CD4-positive, alpha-beta T cell treated with Interferon gamma for 1 hour (primary cell): ENCODE measurements around the gene TMC1.
"Not testable (repeated sequence)": the region's sequence is repeated elsewhere in the genome, so short reads cannot be mapped to it uniquely, and the experiment has no call there.

Source experiments
- DNase-seq: peaks from one replicate; pipeline ENCODE4 v3.0.0-alpha.2; 2020

TMC1 gene

DNA sequence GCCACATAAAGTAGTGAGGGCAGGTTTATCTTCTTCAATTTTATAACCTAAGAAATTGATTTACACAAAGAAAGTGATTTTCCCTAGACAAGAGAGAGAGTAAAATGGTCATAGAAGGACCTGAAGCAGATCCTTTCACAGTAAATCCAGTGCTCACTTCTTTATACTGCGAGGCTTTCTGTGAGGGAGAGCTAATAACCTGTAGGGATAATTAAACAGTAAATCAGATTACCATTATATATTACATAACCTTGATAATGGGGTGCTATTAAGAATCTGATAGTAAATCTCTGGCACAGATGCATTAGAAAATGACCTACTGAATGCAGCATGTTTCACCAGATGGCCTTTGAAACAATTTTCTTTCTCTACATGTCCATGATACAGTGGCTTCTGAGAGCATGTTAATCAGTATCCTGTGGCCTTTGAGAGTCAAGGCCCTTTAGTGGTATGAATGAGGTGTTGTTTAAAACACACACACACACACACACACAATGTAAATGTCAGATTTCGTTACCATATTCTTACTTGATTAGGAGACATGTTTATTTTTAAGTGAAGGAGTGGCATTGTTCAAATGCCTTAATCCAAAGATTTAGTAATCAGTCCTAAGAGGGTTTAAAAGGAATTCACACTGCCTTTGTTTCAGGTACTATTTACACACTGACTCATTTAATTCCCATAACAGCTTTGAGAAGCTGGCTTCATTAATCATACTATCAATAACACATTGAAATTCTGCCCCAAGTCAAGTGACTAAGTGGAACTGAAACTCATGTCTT lies 306.7 kb downstream of the TMC1 start:
- no peak for DNase-seq

DNA sequence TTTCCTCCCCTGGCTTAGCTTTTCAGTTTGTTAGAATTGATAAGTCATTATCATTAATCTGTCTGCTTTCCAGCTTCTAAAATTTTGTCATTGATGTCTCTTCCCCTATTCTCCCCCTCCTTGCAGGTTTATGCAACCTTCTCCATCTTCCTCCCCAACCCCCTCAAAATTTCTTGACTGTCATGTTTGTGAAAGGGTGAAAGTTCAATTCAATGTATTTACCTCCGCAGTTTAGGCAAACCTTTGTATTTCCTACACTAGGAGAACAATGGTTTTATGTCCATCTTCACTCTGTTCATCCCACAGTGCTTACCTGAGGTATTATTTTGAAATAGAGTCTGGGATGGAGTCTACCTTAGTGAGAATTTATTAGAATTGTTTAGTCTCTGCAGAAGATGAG lies 313.6 kb downstream of the TMC1 start:
- DNase-seq: no peak

DNA sequence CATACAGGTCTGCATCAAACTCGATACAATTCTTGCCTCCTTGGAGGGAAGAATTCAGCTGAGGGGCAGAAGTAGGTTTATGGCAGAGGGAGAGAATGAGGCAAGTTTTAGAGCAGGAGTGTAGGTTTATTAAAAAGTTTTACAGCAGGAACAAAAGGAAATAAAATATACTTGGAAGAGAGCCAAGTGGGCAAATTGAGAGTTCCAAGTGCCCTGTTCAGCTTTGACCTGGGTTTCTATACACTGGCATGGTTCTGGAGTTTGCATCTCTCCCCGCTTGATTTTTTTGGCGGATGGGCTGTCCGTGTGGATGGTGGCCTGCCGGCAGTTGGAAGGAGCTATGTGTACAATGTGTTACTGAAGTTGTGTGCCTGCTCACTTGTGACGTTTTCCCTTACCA lies 315.4 kb downstream of the TMC1 start:
- no peak for DNase-seq

DNA sequence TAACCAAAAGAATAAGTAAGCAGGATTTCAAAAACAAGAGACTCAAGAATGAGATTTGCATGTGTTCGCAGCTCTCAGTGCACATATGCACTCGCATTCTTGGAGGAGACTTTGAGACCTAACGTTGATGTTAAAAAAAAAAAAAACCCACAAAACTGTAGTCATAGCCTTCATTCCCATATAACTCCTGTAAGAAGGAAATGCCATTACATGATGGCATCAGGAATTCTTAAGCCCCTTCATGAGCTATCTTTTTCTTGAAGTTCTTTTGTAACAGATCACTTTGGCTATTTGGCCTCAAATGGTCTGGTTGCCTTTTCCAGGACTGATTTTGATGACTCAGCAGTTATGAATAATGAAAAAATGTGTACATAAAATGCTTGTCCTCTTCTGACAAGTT lies 317.7 kb downstream of the TMC1 start:
- DNase-seq: no peak

DNA sequence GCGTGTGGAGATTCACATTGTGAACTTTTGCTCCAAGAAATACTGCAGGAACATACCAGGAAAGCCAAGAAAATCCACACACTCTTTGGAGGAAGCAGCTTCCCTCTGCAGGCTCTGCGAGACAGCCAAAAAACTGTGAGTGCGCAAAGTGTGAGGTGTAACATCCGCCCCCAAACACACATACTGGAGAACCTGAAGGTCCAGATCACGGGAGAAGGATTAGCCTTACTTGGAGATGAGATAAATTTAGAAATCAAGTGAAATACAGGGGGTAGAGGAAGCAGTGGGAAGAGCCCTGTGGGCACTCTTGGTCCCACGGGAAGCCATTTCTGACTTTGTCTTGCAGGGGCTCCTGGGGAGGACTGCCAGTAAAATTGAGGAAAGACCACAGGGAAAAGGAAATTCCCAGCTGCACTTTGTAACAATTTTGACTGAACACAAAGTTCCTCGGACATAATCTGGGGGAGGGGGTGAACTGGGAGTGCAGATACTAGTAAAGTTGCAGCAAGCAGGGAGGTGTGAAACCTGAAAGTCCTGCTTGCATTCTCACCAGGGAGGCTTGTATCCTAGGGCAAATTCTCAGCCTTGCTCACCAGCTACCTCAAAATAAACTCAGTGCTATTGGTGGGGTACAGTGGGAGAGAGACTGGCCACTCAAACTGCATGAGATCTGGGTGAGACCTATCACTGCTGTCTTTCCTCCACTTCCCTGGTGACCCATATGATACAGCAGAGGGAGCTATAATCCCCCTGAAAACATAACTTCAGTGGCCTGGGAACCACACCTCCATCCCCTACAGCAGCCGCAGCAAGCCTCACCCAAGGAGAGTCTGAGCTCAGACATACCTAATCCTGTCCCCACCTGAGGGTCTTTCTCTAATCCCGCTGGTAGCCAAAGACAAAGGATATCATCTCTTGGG lies 322.4 kb downstream of the TMC1 start:
- DNase-seq: no peak

DNA sequence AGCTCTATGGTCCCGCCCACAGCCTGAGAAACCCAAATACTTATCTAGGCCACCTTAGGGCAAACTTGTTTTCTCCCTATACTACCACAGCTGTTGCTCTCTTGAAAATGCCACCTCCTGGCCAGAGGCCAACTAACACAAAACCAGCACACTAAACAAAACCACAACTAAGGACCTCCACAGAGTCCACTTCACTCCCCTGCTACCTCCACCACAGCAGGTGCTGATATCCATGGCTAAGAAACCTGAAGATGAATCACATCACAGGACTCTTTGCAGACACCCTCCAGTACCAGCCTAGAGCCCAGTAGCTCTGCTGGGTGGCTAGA lies 323.0 kb downstream of the TMC1 start:
- DNase-seq: no peak

DNA sequence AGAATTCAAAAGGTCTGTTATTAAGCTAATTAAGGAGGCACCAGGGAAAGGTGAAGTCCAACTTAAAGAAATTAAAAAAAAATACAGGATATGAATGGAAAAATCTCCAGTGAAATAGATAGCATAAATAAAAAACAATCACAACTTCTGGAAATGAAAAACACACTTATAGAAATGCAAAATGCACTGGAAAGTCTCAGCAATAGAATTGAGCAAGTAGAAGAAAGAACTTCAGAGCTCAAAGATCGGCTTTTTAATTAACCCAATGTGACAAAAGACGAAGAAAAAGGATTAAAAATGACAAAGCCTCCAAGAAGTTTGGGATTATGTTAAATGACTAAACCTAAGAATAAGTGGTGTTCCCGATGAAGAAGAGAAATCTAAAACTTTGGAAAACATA lies 323.6 kb downstream of the TMC1 start:
- not testable (repeated sequence) for DNase-seq

DNA sequence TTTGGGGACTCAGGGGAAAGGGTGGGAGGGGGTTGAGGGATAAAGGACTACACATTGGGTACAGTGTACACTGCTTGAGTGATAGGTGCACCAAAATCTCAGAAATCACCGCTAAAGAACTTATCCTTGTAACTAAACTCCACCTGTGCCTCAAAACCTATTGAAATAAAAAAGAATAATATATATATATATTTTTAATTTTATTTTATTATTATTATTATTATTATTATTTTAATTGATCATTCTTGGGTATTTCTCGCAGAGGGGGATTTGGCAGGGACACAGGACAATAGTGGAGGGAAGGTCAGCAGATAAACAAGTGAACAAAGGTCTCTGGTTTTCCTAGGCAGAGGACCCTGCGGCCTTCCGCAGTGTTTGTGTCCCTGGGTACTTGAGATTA lies 328.8 kb downstream of the TMC1 start:
- DNase-seq: not testable (repeated sequence)

DNA sequence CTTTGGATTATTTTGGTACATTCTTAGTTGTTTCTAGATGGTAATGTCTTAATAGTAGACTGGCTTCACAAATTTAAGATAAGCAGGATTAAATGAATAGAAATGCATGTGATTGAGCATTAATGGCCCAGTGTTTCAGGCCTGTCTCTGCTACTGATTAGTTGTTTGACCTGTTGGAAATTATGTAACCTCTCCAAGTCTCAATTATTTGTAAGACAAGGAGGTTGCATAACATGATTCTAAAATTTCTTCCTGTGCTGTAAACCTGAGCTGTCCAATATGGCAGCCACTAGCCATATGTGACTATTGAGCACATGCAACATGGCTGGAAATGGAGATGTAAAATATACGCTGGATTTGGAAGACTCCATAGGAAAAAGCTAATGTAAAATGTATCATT lies 333.9 kb downstream of the TMC1 start:
- no peak for DNase-seq

DNA sequence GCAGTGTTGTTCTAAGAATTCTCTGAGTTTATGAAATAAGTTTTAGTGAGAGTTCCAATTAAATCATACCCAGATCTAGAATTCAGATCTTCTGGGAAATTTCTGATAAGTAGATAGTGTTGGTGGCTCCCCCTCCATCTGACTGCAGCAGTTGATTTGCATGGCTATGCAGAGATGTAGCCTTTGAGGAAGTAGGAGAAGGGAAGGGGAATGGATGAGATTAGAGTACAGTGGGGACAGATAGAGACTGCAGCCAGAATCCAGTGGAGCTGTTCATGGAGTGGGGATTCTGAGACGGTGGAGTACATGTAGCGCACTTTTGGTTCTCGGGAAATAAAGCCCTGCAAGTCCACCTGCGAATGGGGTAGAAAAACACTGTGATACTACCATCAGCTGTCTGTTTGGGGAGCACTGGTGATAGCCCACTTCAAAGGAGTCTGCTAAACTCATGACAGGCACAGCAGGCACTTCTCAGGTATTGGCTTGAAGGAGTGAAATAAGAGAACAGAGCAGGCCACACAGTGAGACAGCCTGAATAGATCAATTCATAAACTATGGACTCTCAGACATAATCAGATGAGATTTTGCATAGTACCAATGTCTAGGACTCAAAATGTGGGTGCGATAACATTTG lies 334.6 kb downstream of the TMC1 start:
- DNase-seq: no peak

DNA sequence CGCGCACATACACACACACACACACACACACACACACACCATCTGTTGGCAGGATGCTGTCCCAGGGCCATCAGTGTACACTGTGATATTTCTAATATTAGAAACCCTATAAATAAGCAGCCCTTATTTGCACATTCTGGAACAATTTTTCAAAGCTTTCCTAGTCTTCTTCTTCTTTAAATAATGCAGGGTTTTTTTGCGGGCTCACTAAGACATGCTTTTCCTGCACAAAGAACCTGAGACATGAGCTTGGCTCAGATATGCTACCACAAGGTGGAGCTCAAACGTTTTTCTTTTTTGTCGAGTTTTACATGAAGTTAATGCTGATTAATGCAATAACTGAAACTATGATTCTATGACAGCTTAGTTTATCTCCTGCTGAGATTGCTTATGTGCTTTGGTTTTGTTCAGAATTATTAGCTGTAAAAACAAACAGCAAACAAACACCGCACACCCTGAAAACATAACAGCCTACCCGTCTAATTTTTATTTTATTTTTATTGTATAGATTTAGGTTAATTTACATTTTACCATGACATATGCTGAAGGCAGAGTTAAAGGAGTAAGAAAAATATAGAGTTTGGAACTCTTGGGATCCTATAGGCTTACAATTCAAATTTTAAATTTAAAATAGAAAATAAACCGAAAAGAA lies 335.7 kb downstream of the TMC1 start:
- DNase-seq: no peak

DNA sequence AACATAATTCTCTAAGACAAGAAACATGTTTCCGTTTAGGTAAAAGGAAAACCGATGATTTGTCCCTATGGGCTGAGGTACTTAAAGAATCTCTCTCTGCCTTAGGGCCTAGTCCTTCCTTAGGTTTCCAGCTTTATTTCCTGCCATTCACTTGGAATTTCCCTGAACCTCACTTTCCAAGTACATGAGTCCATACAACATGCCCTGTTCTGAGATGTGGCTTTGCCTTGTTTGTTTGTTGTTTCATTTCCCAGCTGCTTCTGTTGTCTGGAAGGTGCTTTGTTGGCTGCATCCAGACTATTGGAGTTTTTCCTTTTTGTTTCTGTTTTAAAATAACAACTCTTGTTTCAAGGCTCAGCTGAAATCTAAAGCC lies 336.2 kb downstream of the TMC1 start:
- DNase-seq: no peak

DNA sequence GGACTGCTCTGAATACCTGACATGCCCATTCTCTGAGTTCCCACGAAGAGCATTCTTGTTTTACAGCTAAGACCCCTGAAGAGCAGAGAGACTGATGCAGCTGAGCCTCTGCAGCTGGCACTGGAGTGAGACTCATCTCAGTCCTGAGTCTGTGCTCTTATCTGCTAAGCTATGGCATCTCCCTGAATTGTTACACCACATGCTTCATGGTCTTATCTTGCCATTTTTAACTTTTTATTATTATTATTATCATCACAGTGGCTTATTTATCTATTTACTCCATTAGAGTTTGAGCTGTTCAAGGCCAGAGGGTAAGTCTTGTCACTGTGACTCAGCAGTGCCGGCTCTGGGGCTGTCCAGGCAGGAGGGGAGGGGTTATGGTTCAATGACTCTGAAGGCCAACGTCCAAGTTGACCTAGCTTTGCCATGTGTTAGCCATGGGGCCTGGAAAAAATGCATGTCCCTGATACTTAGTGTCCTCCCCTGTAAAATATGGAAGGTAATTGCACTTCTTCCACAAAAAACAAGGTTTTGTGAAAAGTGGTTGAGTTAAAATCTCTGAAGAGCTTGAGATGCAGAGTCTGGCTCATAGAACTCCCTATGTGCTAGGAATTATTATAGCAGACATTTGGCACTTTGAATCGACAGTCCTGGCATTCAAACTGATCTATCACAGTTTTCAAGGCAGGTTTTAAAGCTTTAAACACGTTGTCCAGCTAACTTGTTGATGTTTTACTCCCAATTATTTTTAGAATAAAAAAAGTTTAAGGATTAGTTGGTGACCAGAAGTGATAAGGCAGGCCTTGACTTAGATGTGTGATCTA lies 336.9 kb downstream of the TMC1 start:
- DNase-seq: no peak

DNA sequence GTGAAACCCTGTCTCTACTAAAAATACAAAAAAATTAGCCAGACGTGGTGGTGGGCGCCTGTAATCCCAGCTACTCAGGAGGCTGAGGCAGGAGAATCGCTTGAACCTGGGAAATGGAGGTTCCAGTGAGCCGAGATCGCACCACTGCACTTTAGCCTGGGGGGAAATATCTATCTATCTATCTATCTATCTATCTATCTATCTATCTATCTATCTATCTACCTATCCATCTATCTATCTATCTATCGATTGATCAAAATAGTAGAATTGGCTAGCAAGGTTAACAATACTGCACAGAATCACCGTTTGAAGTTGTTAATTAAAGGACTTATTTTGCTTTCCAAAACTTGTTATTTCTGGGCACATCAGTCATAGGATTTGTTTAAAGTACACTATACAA lies 341.4 kb downstream of the TMC1 start:
- DNase-seq: not testable (repeated sequence)

DNA sequence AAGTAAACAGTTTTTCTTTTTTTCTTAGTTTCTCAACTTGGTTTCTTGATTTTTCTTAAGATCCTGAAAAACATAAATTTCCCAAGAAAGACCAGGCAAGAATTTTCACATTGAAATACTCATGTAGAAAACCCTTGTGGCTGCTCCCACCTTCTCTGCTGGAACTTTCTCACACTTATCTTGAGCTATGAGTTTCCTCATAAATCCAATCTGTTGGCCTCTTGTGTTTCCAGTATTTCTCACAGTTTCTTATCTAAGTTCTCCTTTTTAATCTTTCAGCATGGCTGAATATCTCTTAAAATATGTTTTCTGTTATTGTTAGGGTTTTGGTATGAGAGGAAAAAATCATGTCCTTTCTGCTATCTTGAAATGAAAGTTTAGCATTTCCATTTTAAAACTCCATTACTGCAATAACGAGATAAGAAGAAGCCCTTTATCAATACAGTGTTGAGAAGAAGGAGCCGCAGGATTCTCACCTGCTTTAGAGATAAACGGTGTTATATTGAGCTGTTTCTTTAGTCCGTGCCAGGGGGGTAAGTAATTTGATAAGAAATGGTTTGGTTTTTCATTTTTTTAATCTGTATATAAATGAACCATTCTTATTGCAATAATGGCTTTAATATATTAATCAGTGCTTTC lies 342.2 kb downstream of the TMC1 start:
- no peak for DNase-seq

DNA sequence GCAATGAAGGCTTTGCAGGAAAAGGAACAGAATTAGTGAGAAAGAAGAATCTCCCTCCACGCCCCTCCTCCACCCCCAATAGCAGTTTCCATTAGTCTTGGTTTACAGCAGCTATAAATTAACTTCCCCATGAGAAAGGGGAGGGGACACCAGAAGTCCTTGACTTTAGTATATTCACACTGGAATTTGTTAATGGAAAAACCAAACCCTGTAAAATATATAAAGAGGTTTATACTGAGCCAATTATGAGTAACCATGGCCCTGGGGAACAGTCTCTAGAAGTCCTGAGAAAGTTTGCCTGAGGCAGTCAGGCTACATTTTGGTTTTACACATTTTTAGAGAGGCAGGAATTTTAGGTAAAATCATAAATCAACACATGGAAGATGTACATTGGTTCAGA lies 342.9 kb downstream of the TMC1 start:
- DNase-seq: no peak

DNA sequence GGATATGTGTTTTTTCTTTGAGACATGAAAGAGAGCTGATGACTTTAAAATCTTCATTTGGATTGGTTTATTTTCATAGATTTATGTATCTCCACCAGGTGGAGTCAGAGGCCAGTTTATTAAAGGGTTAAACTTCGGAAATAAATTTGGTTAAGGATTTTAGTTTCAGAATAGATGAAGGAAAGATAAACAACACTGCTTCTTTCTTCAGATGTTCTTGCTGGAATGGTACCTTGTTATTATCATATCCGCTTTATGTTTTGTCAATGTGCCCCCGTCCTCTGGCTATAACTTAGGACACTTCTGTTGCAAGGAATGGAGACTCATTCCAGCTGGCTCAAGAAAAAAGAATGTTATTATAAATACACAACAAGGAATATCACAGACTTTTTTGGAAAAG lies 350.3 kb downstream of the TMC1 start:
- no peak for DNase-seq

DNA sequence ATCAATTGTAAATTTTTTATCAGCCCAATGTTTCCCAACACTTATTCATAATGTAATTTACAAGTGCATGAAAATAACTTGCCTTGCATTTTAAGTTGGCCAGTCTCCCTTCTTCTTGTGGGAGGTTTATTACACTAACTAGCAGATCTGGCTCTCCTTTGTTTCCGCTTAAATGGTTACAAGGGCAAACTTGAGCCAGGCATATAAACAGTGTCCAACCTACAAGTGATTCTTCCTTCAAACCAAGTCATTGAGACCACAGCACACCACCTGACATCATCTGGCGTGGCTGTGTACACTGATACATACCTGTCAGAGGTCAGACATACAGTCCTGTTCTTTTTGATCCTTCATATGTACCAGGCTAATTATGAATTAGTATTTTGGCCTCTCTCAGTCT lies 351.3 kb downstream of the TMC1 start:
- no peak for DNase-seq

DNA sequence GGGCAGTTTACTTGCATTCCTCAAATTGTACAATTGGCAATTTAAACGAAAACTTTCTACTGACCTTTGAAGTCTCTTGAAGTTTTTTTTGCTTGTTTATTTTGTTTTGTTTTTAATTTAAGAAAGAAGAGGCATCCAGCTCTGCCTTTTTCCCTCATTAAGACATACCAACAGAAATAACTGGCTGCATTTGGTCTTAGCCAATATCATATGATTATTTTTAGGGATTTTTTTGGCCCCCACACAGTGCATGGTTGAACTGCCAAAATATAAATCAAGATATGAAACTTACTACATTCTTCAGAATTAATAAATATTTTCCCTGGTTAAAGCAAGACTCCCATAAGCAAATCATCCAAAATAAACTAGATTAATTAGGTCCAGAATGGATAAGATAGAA lies 352.0 kb downstream of the TMC1 start:
- no peak for DNase-seq

DNA sequence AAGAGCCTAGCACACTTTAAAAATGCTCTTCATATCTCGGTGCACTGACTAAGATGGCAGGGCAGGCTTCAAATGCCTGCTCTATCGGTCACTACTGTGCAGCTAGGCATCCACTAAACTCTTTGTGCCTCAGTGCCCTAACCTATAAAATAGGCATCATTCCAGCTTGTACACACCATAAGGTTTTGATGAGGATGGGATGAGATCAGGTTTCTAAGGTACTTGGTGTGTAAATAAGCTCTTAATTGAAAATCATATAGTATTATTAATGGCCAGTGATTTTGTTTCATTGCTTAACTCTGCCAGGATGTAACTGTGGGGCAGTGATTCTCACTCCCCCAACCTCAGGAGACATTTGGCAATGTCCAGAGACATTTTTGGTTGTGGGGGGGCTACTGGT lies 352.9 kb downstream of the TMC1 start:
- no peak for DNase-seq

DNA sequence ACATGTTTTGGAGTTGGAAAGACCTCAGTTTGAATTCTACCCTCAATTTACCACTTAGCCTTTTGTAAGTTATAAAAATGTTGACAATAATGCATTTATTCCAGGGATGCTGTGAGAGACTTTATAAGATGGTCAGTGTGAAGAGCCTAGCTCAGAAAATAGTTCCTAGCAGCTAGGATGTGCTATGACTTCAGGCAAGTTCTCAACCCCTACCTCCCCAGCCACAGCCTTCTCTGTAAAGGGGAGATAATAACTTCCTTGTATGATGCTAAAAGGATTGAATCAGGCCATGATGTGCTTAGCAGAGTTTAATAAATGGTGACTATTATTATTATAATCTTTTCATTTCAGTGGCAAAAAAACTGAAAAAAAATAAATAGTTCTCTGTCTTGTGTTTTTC lies 353.8 kb downstream of the TMC1 start:
- no peak for DNase-seq

DNA sequence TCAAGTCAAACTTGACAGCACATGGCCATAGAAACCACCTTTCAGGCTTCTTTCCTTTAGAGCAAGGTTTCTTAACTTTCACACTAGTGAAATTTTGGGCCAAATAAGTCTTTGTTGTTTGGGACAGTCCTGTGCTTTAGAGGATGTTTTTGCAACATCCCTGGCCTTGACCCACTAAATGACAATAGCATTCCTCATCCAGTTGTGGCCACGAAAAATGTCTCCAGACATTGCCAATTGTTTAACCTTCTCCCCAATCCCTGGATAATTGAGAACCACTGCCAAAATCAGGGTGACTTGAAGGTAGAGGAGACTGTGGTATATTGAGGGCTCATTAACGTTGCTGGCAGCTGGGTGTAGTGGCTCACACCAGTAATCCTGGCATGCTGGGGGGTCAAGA lies 359.4 kb downstream of the TMC1 start:
- no peak for DNase-seq
